Vagina (tissue), 2 donors: Measurements from ENCODE around the gene MCHR2.

Source experiments
- CTCF ChIP-seq, 3 experiments: fragments of 450-650 bp in 2 of 3; fragments of 200-600 bp in 1 of 3; sonication (generic) in 1 of 3; IDR thresholded peaks; one replicate each; pipeline ENCODE4 v1.5.1; 2017 to 2019; ENCODE audit warnings: antibody characterized with exemption in 3 of 3, mild to moderate bottlenecking in 2 of 3, moderate library complexity in 2 of 3
- POLR2A ChIP-seq, 2 donors: fragments of 450-650 bp; IDR thresholded peaks; one replicate each; pipeline ENCODE4 v1.6.1; 2017; ENCODE audit warnings: antibody characterized with exemption in 2 of 2, mild to moderate bottlenecking in 2 of 2, moderate library complexity in 2 of 2
- POLR2AphosphoS5 ChIP-seq, 2 donors: sonication (generic); formaldehyde crosslinking; IDR thresholded peaks; one replicate each; pipeline ENCODE4 v1.9.0; 2017; ENCODE audit warnings: antibody characterized with exemption in 2 of 2, mild to moderate bottlenecking in 2 of 2, low read depth in 1 of 2; ENCODE audit not compliant: insufficient read depth in 1 of 2

- no peak for TF ChIP-seq POLR2A (IDR thresholded peaks at IDR 0.05)
- TF ChIP-seq POLR2AphosphoS5 (IDR thresholded peaks at IDR 0.05; ENCODE audit: insufficient read depth in 1 of 2, low read depth in 1 of 2): no peak
- no peak for TF ChIP-seq CTCF (IDR thresholded peaks at IDR 0.05)
Measured at GRCh38 chr6:99943846-99944245, 50.2 kb downstream of the MCHR2 start.
